Immature natural killer cell (primary cell): ENCODE measurements around the gene TNFRSF8. TPM values are rescaled to one million over a fixed set of nuclear protein-coding genes. Genes with fewer than 3 reads are reported as not detected.

Experiments
- DNase-seq, 3 donors: peaks; one replicate each; pipeline ENCODE4 v3.0.0; 2022; ENCODE audit warnings: mixed read lengths in 1 of 3
- H3K27ac Mint-ChIP-seq, 6 donors: one replicate each; pipeline ENCODE4 v1.8.0; 2020; ENCODE audit warnings: mixed read lengths in 6 of 6, mild to moderate bottlenecking in 5 of 6, inconsistent platforms in 4 of 6, moderate library complexity in 3 of 6
- H3K27me3 Mint-ChIP-seq, 3 donors: one replicate each; pipeline ENCODE4 v1.8.0; 2020 to 2021; ENCODE audit warnings: low read depth in 3 of 3, mild to moderate bottlenecking in 3 of 3, mixed read lengths in 3 of 3, moderate library complexity in 3 of 3, inconsistent platforms in 1 of 3
- H3K36me3 Mint-ChIP-seq, 3 donors: one replicate each; pipeline ENCODE4 v1.8.0; 2020; ENCODE audit warnings: mixed read lengths in 3 of 3, inconsistent platforms in 2 of 3, mild to moderate bottlenecking in 2 of 3
- H3K4me1 Mint-ChIP-seq, 2 donors: one replicate each; pipeline ENCODE4 v1.8.0; 2020; ENCODE audit warnings: inconsistent platforms in 2 of 2, mild to moderate bottlenecking in 2 of 2, mixed read lengths in 2 of 2, moderate library complexity in 1 of 2
- H3K4me3 Mint-ChIP-seq, 5 donors: one replicate each; pipeline ENCODE4 v1.8.0; 2020; ENCODE audit warnings: mild to moderate bottlenecking in 5 of 5, mixed read lengths in 5 of 5, inconsistent platforms in 3 of 5, moderate library complexity in 3 of 5
- H3K9me3 Mint-ChIP-seq, 6 donors: one replicate each; pipeline ENCODE4 v1.8.0; 2020; ENCODE audit warnings: mild to moderate bottlenecking in 6 of 6, mixed read lengths in 6 of 6, inconsistent platforms in 4 of 6, moderate library complexity in 3 of 6
- polyA plus RNA-seq, 3 donors: library from polyadenylated mRNA; unstranded; fragments of 300-500 nt; fragmentation: Illumina TruSeq; gene quantifications; one replicate each; pipeline ENCODE4 v1.2.3, GENCODE V29; 2021

TNFRSF8 gene
- polyA plus RNA-seq, 3 donors from 2014 or later = 0.09 TPM; not detected in 2

DNA sequence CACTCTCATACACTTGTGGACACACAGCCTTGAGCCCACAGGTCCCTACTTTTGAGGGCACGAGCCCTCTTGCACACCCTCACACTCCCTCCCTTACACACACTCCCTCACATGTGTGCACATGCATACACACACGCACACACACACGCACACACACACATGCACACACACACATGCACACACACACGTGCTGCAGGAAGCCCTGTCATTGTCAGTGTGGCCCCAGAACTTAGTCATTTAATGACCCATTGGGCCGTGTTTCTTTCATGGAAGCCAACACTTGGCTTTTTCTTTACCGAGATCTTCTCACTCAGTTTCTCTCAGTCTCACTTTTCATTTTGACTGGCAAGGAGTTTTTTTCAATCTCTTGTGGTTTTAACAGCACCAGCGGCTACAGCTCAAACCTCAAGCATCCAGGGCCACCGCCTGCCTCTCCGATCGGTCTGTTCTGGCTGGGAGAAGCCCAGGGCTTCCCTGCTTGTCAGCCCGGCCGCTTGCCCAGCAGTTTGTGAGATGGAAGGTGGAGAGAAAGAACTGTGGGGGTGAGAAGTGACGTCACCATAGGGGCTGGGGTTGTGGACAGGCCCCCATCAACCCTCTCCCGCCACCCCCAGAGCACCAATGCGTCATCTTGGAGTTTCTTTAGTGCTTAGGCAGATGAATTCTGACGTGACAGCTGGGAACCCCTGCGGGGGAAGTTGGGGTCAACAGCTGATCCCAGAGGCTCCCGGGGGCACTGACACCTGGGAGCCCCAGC, 15.8 kb upstream of the TNFRSF8 start:
- H3K27ac Mint-ChIP-seq = no peak overlapping the region
- peak; percentile 70 to 74 (median 73) for DNase-seq
- no peak overlapping the region for H3K4me3 Mint-ChIP-seq
- H3K27me3 Mint-ChIP-seq = peaks cover 3 to 7% (median 6%) of the 10 kb centered on the region in 3 donors
- no peaks in the 10 kb centered on the region for H3K36me3 Mint-ChIP-seq
- H3K9me3 Mint-ChIP-seq = no peaks in the 10 kb centered on the region
- peaks cover 0 to 1% of the 10 kb centered on the region in 2 donors for H3K4me1 Mint-ChIP-seq

DNA sequence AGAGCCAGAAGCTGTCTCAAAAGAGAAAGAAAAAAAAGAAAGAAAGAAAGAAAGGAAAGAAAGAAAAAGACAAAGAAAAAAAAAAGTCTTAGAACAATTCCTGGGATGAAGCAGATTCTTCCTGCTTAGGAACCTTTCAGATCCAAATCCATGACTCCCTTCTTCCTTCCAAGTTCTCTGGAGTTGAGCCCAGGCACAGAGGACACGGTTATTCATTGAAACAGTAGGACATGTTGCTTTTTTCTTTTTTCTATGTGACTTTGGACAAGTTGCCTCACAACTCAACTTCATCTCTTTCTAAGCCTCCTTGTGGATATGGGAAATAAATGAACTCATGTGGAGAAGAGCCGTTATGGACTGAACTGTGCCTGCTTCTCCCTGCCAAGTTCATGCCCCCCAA, 14.7 kb upstream of the TNFRSF8 start:
- H3K27ac Mint-ChIP-seq = no peak overlapping the region
- H3K27me3 Mint-ChIP-seq = peaks cover 6 to 7% (median 7%) of the 10 kb centered on the region in 3 donors
- peaks cover 0 to 1% of the 10 kb centered on the region in 2 donors for H3K4me1 Mint-ChIP-seq
- DNase-seq = no peak
- H3K4me3 Mint-ChIP-seq = no peak overlapping the region
- H3K36me3 Mint-ChIP-seq = no peaks in the 10 kb centered on the region
- no peaks in the 10 kb centered on the region for H3K9me3 Mint-ChIP-seq

DNA sequence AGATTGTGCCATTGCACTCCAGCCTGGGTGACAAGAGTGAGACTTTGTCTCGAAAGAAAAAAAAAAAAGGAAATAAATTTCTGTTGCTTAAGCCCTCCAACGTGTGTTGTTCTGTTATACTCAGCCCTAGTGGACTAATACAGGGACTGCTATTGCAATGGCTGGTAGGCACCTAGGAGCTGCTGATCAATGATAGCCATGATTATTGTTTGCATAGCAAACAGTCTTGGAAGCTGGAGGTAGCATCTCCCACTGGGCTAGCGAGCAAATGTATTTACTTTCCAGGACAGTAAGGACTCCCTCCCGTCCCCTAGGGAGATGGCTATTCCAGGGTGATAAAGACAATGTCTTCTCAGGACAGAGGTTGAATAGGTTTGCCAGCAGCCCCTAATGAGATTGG, 13.5 kb upstream of the TNFRSF8 start:
- Mint-ChIP-seq H3K27ac (no peak overlapping the region), H3K27me3 (peaks cover 0 to 7% (median 7%) of the 10 kb centered on the region in 3 donors), H3K9me3 (no peaks in the 10 kb centered on the region), H3K4me1 (peaks cover 0 to 1% of the 10 kb centered on the region in 2 donors), H3K4me3 (no peak overlapping the region), H3K36me3 (no peaks in the 10 kb centered on the region)
- DNase-seq = no peak

DNA sequence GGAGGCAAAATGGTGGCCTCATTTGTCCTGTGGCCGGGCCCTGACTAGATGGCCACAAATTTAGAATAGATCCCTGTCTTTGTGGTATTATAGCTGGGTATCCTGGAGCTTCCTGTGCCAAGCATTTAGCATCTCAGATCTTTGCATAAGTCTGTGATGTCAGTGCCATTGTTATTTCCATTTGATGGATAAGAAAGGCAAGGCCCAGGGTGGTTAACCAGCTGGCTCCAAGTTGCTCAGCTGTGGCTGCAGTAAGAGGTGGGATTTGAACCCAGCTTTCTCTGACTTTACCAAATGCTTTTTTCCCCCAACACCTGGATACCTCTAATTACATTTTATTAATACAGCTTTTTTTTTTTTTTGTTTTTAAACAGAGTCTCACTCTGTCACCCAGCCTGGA, 11.7 kb upstream of the TNFRSF8 start:
- DNase-seq = no peak
- H3K4me3 Mint-ChIP-seq = no peak overlapping the region
- no peaks in the 10 kb centered on the region for H3K9me3 Mint-ChIP-seq
- H3K4me1 Mint-ChIP-seq = peaks cover 0 to 1% of the 10 kb centered on the region in 2 donors
- H3K27me3 Mint-ChIP-seq = peaks cover 0 to 7% (median 4%) of the 10 kb centered on the region in 3 donors
- no peak overlapping the region for H3K27ac Mint-ChIP-seq
- no peaks in the 10 kb centered on the region for H3K36me3 Mint-ChIP-seq

DNA sequence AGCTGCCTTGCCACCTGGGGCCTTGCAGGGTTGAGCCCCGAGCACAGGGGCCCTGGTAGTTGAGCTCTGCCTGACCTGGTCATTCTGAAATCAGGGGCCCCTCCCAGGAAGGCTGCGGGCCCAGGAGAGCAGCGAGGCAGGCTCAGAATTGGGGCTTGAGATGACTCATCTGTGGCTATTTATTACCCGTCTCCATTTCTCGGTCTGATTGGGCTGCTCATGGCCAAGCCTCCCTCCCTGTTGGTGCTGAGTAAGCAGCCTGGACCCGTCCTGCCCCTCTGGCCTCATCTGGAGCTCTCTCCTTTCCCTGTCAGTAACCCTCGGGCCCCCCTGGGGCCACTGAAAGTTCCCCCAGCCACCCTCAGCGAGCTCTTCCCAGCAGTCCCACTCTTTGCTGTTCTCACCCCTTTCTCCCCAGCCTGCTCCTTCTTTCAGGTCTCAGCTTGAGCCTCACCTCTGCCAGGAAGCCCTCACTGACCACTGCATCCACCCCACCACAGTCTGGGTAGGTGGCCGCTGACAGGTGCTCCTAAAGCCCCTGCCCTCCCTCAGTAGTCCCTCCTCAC, 11.0 kb upstream of the TNFRSF8 start:
- no peak for DNase-seq
- Mint-ChIP-seq H3K4me1 (peaks cover 0 to 1% of the 10 kb centered on the region in 2 donors), H3K27me3 (peaks cover 0 to 7% (median 4%) of the 10 kb centered on the region in 3 donors), H3K27ac (peak overlapping the region in 1 of 6 donors; percentile 58), H3K4me3 (peak overlapping the region in 1 of 5 donors; percentile 54), H3K36me3 (no peaks in the 10 kb centered on the region), H3K9me3 (no peaks in the 10 kb centered on the region)

DNA sequence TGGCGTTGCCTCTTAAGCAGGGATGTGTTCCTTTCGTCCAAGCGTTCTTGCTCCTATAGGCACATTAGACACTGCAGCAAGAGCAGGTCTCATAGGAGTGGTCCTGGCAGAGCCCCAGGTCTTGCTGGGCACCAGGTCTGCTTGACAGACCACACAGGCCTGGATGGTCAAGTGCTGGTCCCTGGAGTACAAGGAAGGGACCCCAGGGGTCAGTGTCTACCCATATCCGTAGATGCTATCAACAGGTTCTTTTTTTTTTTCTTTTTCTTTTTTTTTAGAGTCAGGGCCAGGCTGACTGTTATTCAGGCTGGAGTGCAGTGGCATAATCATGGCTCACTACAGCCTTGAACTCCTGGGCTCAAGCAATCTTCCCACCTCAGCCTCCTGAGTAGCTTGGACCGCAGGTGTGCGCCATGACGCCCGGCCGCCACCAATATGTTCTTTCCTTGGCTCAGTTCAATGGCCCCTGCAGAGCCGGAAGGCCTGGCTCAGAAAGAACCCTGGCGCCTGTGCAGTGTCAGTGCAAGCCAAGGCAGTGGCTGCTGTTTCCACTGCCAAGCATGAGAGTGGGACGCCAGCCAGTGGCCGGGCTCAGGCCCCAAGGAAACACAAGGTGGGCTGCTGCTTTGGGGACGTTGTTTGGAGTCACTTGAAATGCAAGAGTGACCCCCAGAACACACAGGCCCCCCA, 10.0 kb upstream of the TNFRSF8 start:
- no peaks in the 10 kb centered on the region for H3K9me3 Mint-ChIP-seq
- H3K36me3 Mint-ChIP-seq = no peaks in the 10 kb centered on the region
- DNase-seq = no peak
- no peak overlapping the region for H3K4me3 Mint-ChIP-seq
- H3K27ac Mint-ChIP-seq = no peak overlapping the region
- H3K4me1 Mint-ChIP-seq = peaks cover 0 to 1% of the 10 kb centered on the region in 2 donors
- peaks cover 0 to 7% (median 4%) of the 10 kb centered on the region in 3 donors for H3K27me3 Mint-ChIP-seq

DNA sequence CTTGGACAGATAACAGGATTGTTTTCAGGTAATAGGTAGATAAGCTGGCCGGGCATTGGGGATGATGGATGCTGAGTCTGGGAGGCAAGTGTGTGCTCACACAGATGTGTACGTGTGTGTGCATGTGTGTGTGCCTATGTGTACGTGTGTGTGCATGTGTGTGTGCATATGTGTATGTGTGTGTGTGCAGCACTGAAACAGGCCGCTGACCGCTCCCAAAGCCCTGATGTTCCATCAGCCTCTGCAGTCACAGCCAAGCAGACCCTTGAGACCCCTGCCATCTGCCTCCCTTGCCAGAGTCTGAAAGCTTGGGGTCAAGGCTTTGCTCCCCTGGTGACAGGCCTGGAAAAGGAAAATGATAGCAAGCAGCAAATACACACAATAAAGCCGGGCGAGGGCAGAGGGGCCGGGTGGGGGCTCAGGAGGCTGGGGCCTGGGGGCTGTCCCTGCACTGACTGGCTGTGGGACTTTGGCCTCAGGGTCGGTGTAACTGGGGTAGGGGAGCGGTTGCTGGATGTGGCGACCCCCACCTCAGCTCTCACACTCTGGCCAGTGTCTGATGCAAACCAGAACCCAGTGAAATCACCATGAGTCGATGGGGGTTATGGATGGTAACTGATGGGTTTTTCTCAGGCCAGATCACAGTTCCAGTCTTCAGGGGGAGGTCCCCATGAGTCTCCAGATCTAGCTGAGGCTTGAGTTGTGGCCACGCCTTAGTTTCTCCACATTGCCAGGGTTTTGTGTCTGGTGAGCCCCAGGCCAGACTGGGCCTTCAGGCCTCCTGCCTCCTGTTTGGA, 9.2 kb upstream of the TNFRSF8 start:
- H3K9me3 Mint-ChIP-seq = no peaks in the 10 kb centered on the region
- H3K36me3 Mint-ChIP-seq = no peaks in the 10 kb centered on the region
- no peak for DNase-seq
- peaks cover 0 to 7% (median 2%) of the 10 kb centered on the region in 3 donors for H3K27me3 Mint-ChIP-seq
- H3K4me1 Mint-ChIP-seq = peaks cover 0 to 1% of the 10 kb centered on the region in 2 donors
- H3K27ac Mint-ChIP-seq = no peak overlapping the region
- H3K4me3 Mint-ChIP-seq = no peak overlapping the region

DNA sequence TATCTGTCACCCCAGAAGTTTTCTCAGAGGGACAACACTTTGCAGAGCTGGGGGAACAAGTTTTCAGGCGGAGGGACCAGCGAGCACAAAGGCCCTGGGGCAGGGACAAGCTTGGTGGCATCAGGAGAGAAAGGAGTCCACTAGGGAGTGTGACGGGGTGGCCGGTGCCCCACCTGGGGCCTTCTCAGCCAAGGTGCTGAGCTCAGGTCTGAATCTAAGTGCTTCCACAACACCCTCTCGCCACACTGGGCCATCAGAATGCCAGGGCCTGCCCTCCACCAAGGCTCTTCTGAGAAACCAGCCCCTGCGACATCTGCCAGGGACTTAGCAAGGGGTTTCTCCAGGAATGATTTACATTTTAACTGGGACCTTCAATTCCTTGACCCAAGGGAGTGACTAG, 7.8 kb upstream of the TNFRSF8 start:
- DNase-seq = no peak
- H3K27ac Mint-ChIP-seq = no peak overlapping the region

DNA sequence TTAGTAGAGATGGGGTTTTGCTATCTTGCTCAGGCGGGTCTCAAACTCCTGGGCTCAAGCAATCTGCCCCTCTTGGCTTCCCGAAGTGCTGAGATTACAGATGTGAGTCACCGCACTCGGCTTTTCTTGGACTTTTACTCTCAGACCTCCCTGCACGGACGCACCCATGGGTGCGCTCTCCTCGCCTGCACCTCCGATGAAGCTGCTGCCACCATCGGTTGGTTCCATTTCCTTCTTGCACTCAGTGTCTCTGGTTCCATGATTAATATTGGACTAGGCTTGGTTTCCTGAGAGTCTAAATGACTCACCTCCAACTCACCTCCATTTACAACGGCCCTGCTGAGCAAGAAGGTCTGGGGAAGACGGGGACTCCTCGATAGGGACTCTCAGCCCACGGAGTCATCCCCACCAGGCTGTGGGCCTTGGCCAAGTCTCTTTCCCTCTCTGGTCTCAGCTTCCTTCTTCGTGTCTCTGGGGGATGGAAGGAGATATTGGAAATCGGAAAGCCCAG, 6.7 kb upstream of the TNFRSF8 start:
- H3K36me3 Mint-ChIP-seq = no peaks in the 10 kb centered on the region
- H3K4me1 Mint-ChIP-seq = peaks cover 0 to 1% of the 10 kb centered on the region in 2 donors
- no peak overlapping the region for H3K27ac Mint-ChIP-seq
- peaks cover 0 to 2% (median 0%) of the 10 kb centered on the region in 6 donors for H3K9me3 Mint-ChIP-seq
- H3K4me3 Mint-ChIP-seq = no peak overlapping the region
- DNase-seq = no peak
- H3K27me3 Mint-ChIP-seq = peaks cover 3 to 7% (median 6%) of the 10 kb centered on the region in 3 donors

More for the DNA sequence above, 7.8 kb upstream of the TNFRSF8 start:
- peaks cover 0 to 2% (median 0%) of the 10 kb centered on the region in 6 donors for H3K9me3 Mint-ChIP-seq
- H3K27me3 Mint-ChIP-seq = peaks cover 3 to 6% (median 4%) of the 10 kb centered on the region in 3 donors
- no peak overlapping the region for H3K4me3 Mint-ChIP-seq
- peaks cover 0 to 1% of the 10 kb centered on the region in 2 donors for H3K4me1 Mint-ChIP-seq
- no peaks in the 10 kb centered on the region for H3K36me3 Mint-ChIP-seq

DNA sequence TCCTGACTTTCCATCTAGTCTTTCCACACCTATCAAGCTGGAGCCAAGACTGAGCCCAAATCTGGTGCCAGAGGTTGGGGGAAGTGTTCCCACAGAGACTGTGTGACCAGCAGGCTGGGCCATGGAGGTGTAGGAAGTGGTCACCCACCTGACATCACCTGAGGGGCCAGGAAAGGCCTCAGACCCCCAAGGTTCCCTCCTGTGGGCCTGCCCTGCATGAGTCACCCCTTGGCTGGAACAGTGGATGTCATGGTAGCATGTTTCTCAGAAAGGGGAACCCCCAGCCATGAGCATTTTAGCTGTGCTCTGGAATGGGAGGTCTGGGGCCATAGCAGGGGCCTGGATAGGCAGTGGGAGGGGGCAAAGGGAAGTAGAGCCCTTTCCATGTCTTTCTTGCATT, 5.7 kb upstream of the TNFRSF8 start:
- no peak for DNase-seq
- no peaks in the 10 kb centered on the region for H3K4me1 Mint-ChIP-seq
- H3K36me3 Mint-ChIP-seq = no peaks in the 10 kb centered on the region
- H3K9me3 Mint-ChIP-seq = peaks cover 0 to 2% (median 0%) of the 10 kb centered on the region in 6 donors
- H3K4me3 Mint-ChIP-seq = no peak overlapping the region
- no peak overlapping the region for H3K27ac Mint-ChIP-seq
- peaks cover 3 to 7% (median 6%) of the 10 kb centered on the region in 3 donors for H3K27me3 Mint-ChIP-seq

DNA sequence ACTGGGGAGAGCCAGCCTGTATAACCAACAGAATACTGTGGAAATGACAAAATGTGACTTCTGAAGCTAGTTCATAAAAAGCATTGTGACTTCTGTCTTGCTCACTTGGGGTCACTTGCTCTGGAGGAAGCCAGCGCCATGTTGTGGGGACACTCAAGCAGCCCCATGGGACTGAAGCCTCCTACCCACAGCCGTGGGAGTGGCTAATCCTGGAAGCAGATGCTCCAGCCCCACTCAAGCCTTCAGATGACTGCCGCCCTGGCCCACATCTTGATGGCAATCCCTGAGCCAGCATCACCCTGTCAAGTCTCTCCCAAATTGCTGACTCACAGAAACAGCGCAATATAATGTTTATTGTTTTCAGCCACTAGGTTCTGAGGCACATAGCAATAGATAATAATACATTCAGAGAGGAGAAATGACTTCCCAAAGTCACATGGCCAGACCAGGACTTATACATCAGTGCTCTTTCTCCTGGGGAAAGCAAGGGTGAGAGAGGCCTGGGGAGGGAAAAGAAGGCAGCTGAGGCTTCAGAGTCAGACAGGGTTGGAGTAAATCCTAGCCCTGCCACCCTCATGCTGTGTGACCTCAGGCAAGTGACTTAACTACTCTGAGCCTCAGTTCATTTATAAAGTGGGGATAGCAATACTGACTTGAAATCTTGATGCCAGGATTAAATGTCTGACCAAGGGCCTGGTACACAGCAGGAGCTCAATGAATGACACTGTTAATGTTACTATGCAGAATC, 5.0 kb upstream of the TNFRSF8 start:
- H3K27ac Mint-ChIP-seq = no peak overlapping the region
- peaks cover 0 to 2% (median 0%) of the 10 kb centered on the region in 6 donors for H3K9me3 Mint-ChIP-seq
- H3K36me3 Mint-ChIP-seq = no peaks in the 10 kb centered on the region
- no peak for DNase-seq
- H3K27me3 Mint-ChIP-seq = peaks cover 7 to 12% (median 7%) of the 10 kb centered on the region in 3 donors
- H3K4me1 Mint-ChIP-seq = peaks cover 4 to 6% of the 10 kb centered on the region in 2 donors
- H3K4me3 Mint-ChIP-seq = no peak overlapping the region

DNA sequence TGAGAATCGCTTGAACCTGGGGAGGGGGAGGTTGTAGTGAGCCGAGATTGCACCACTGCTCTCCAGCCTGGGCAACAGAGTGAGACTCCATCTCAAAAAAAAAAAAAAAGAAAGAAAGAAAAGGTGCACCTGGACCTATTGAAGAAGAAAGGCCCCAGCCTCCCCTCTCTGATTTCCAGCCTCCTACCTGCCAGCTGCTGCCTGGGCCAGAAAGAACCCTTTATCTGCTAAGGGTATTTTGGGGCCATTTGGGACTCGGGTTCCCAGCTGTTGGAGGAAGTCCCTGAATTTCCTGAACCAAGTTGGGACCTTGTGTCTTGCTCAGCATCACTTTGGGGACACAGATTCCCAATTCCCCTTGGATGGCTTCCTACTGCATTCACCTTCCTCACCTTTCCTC, 3.9 kb upstream of the TNFRSF8 start:
- Mint-ChIP-seq H3K27ac (no peak overlapping the region), H3K4me1 (peaks cover 10 to 15% of the 10 kb centered on the region in 2 donors), H3K4me3 (no peak overlapping the region), H3K36me3 (no peaks in the 10 kb centered on the region), H3K27me3 (peaks cover 9 to 19% (median 13%) of the 10 kb centered on the region in 3 donors), H3K9me3 (peaks cover 0 to 2% (median 0%) of the 10 kb centered on the region in 6 donors)
- DNase-seq = no peak
